Gastrocnemius medialis (tissue), 4 donors: ENCODE results near the gene HABP2. TPM values are rescaled to one million over a fixed set of nuclear protein-coding genes. Genes with fewer than 3 reads are reported as not detected.

ENCODE experiments used
- ATAC-seq, 2 donors: fragments of 150-250 bp; one replicate each; pipeline ENCODE4 v1.9.1; 2016
- DNase-seq, 2 donors: peaks; one replicate each; pipeline ENCODE4 v3.0.0-alpha.2; 2019
- H3K27ac ChIP-seq, 4 donors: fragments of 200-600 bp; sonication (generic); 1 replicate in 1 of 4; 2 replicates in 3 of 4; pipeline ENCODE4 v1.5.1; 2016 to 2018; ENCODE audit warnings: mild to moderate bottlenecking in 2 of 4, moderate library complexity in 1 of 4
- H3K27me3 ChIP-seq, 3 donors: fragments of 200-600 bp; sonication (generic) in 2 of 3; 1 replicate in 1 of 3; 2 replicates in 2 of 3; pipeline versions ENCODE4 v1.5.1 to v1.6.0; 2016 to 2019; ENCODE audit warnings: mild to moderate bottlenecking in 1 of 3, moderate library complexity in 1 of 3
- H3K36me3 ChIP-seq, 2 donors: fragments of 200-600 bp; sonication (generic) in 1 of 2; one replicate each; pipeline ENCODE4 v1.5.1; 2017 to 2018
- H3K4me1 ChIP-seq, 2 donors: fragments of 200-600 bp; sonication (generic) in 1 of 2; one replicate each; pipeline ENCODE4 v1.5.1; 2016 to 2017; ENCODE audit warnings: mild to moderate bottlenecking in 2 of 2
- H3K4me3 ChIP-seq, 4 donors: fragments of 200-600 bp; sonication (generic) in 3 of 4; 1 replicate in 1 of 4; 2 replicates in 3 of 4; pipeline ENCODE4 v1.5.1; 2016 to 2019; ENCODE audit warnings: mild to moderate bottlenecking in 2 of 4
- H3K9me3 ChIP-seq, 3 donors: fragments of 200-600 bp; sonication (generic) in 2 of 3; 1 replicate in 1 of 3; 2 replicates in 2 of 3; pipeline ENCODE4 v1.5.1; 2016 to 2019
- CTCF ChIP-seq, 5 experiments: fragments of 450-650 bp in 3 of 5; fragments of 200-600 bp in 2 of 5; sonication (generic) in 2 of 5; IDR thresholded peaks in 4 of 5; conservative IDR thresholded peaks in 1 of 5; 1 replicate in 4 of 5; 2 replicates in 1 of 5; pipeline ENCODE4 v1.5.1; 2016 to 2019; ENCODE audit warnings: antibody characterized with exemption in 5 of 5, mild to moderate bottlenecking in 3 of 5, moderate library complexity in 3 of 5
- POLR2A ChIP-seq, 2 donors: fragments of 450-650 bp; IDR thresholded peaks; one replicate each; pipeline ENCODE4 v1.6.1; 2017; ENCODE audit warnings: antibody characterized with exemption in 2 of 2, mild to moderate bottlenecking in 2 of 2, moderate library complexity in 2 of 2
- in situ Hi-C, 4 donors: fragments of 200-750 bp; cut with MboI; loops; one replicate each; pipeline versions ENCODE4 v1.15.0 to v1.8.0; 2017; ENCODE audit warnings: low sequenced_read_pairs in 4 of 4
- intact Hi-C: fragments of 100-400 bp; cut with DNase I; formaldehyde crosslinking; loops from one replicate; pipeline ENCODE4 v1.15.1; 2023; ENCODE audit warnings: low total_unique reads
- total RNA-seq, 4 donors: library from RNA; depleted of rRNA; stranded (reverse); fragments of >200 nt; gene quantifications; one replicate each; pipeline versions ENCODE4 v1.1.0 to v1.2.3, GENCODE V29; 2016

The HABP2 gene
- total RNA-seq, 4 donors from 2014 or later = 0.26 to 0.60 TPM; not detected in 2

GRCh38 chr10:113557903-113558321, 5.1 kb downstream of the HABP2 start:
- no peak for DNase-seq
- Histone ChIP-seq H3K27ac (no peak overlapping the region), H3K4me3 (no peak overlapping the region), H3K4me1 (no peaks in the 10 kb centered on the region), H3K27me3 (peaks cover 0 to 3% (median 0%) of the 10 kb centered on the region in 3 donors), H3K36me3 (no peaks in the 10 kb centered on the region), H3K9me3 (no peaks in the 10 kb centered on the region)
- intact Hi-C loops = no loop called here
- TF ChIP-seq POLR2A (IDR thresholded peaks at IDR 0.05) = no peak
- TF ChIP-seq CTCF (IDR thresholded peaks at IDR 0.05 in 4 of 5, conservative IDR thresholded peaks at IDR 0.05 in 1 of 5) = no peak
- ATAC-seq = no peak
- in situ Hi-C loops = no loop called here

DNA sequence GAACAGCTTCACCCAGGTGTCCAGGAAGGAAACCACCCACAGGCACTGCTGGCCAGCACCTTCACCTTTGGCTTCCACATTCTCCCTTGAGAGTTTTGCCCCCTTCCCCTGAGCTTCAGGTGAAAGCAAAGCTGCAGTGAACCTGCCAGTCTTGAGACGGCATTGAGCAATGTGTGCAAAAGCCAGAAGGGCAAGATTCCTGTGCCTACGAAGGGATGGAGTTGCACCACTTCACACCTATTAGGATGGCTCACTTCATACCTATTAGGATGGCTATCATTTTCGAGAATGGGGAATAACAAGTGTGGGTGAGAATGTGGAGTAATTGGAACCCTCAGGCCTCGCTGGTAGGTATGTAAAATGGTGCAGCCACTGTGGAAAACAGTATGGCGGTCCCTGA, 7.2 kb downstream of the HABP2 start:
- no peaks in the 10 kb centered on the region for H3K36me3 ChIP-seq
- no peak for TF ChIP-seq CTCF (IDR thresholded peaks at IDR 0.05 in 4 of 5, conservative IDR thresholded peaks at IDR 0.05 in 1 of 5)
- no peak for TF ChIP-seq POLR2A (IDR thresholded peaks at IDR 0.05)
- no peak for ATAC-seq
- intact Hi-C loops = no loop called here
- no peak overlapping the region for H3K4me3 ChIP-seq
- H3K4me1 ChIP-seq = peaks cover 2 to 5% of the 10 kb centered on the region in 2 donors
- H3K9me3 ChIP-seq = no peaks in the 10 kb centered on the region
- peaks cover 0 to 2% (median 0%) of the 10 kb centered on the region in 3 donors for H3K27me3 ChIP-seq
- DNase-seq = no peak
- no peak overlapping the region for H3K27ac ChIP-seq
- in situ Hi-C loops = no loop called here

GRCh38 chr10:113561214-113561613, 8.4 kb downstream of the HABP2 start:
- intact Hi-C loops (no loop called here), in situ Hi-C loops (no loop called here)
- peaks cover 5 to 7% of the 10 kb centered on the region in 2 donors for H3K4me1 ChIP-seq
- TF ChIP-seq POLR2A (IDR thresholded peaks at IDR 0.05) (no peak), CTCF (IDR thresholded peaks at IDR 0.05 in 4 of 5, conservative IDR thresholded peaks at IDR 0.05 in 1 of 5) (no peak)
- ATAC-seq = no peak
- H3K27me3 ChIP-seq = no peaks in the 10 kb centered on the region
- H3K36me3 ChIP-seq = no peaks in the 10 kb centered on the region
- DNase-seq = no peak
- H3K27ac ChIP-seq = peak overlapping the region in 2 of 4 donors; percentile 47 to 65
- no peak overlapping the region for H3K4me3 ChIP-seq
- H3K9me3 ChIP-seq = no peaks in the 10 kb centered on the region

DNA sequence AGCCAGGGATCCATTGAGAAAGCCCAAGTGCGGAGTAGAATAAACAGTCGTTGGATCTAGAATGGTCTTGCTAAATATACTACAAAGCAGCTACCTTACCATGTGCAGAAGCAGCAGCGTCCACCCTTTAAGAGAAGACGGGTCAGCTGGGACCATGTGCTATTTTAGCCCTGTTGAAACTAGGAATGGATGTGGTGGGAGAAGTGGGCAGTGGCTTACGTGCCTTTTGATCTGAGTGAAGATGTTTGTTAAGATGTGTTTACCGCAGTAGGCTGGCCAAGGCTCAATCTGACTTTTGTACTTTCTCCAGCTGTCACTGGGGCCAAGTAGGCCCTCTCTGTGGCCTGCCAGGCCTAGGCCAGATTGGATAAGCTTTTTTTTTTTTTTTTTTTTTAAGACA, 9.2 kb downstream of the HABP2 start:
- ATAC-seq = peak; percentile 10 to 65
- in situ Hi-C loops (no loop called here), intact Hi-C loops (no loop called here)
- Histone ChIP-seq H3K9me3 (no peaks in the 10 kb centered on the region), H3K27me3 (no peaks in the 10 kb centered on the region), H3K4me1 (peaks cover 5 to 7% of the 10 kb centered on the region in 2 donors), H3K36me3 (no peaks in the 10 kb centered on the region), H3K27ac (peak overlapping the region; percentile 28 to 65 (median 43)), H3K4me3 (no peak overlapping the region)
- TF ChIP-seq CTCF (IDR thresholded peaks at IDR 0.05 in 4 of 5, conservative IDR thresholded peaks at IDR 0.05 in 1 of 5) (no peak), POLR2A (IDR thresholded peaks at IDR 0.05) (no peak)
- peak in 1 of 2 donors; percentile 55 for DNase-seq

DNA sequence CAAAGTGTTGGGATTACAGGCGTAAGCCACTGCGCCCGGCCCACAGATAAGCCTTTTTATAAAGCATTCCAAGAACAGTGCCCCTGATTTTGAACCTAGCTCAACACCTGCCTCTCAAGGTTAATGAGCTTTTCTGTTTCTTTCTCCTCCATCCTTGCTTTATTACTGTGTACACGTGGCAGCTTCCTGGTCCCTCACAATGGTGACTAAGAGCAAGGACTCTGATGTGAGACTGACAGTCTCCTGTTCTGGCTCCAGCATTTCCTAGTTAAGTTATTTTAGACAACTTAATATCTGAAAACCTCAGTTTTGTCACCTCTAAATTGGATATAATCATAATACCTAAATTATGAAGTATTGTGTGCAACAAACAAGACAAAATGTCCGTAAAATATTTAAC, 9.9 kb downstream of the HABP2 start:
- intact Hi-C loops = loop anchor here (1.0 kb wide), 1 partner anchor 41 kb away; no protein-coding TSS in a partner anchor
- H3K27ac ChIP-seq = peak overlapping the region in 2 of 4 donors; percentile 23 to 65

More for the DNA sequence above, 9.9 kb downstream of the HABP2 start:
- in situ Hi-C loops = no loop called here
- no peaks in the 10 kb centered on the region for H3K27me3 ChIP-seq
- no peaks in the 10 kb centered on the region for H3K36me3 ChIP-seq
- peaks cover 5 to 7% of the 10 kb centered on the region in 2 donors for H3K4me1 ChIP-seq
- DNase-seq (no peak), ATAC-seq (no peak)
- no peaks in the 10 kb centered on the region for H3K9me3 ChIP-seq
- H3K4me3 ChIP-seq = no peak overlapping the region
- no peak for TF ChIP-seq POLR2A (IDR thresholded peaks at IDR 0.05)
- no peak for TF ChIP-seq CTCF (IDR thresholded peaks at IDR 0.05 in 4 of 5, conservative IDR thresholded peaks at IDR 0.05 in 1 of 5)
